GM18505 (cell line): ENCODE measurements around the gene ARHGAP21.

Experiments
- ATAC-seq: cut with Tn5 transposase; IDR thresholded peaks from one replicate; pipeline ENCODE4 v1.9.1; 2021; ENCODE audit not compliant: unreplicated experiment
- POLR2A ChIP-seq: IDR thresholded peaks from 4 replicates; pipeline ENCODE4 v1.6.1; 2011; ENCODE audit warnings: borderline replicate concordance; ENCODE audit not compliant: insufficient read depth, insufficient read length; ENCODE audit errors: extremely low read depth

Gene ARHGAP21

GRCh38 chr10:24715246-24715769 is 8.4 kb downstream of the ARHGAP21 start:
- no peak for TF ChIP-seq POLR2A
- ATAC-seq: no peak

- TF ChIP-seq POLR2A: no peak
These were observed 10.6 kb downstream of the ARHGAP21 start for GRCh38 chr10:24713086-24713485.

DNA sequence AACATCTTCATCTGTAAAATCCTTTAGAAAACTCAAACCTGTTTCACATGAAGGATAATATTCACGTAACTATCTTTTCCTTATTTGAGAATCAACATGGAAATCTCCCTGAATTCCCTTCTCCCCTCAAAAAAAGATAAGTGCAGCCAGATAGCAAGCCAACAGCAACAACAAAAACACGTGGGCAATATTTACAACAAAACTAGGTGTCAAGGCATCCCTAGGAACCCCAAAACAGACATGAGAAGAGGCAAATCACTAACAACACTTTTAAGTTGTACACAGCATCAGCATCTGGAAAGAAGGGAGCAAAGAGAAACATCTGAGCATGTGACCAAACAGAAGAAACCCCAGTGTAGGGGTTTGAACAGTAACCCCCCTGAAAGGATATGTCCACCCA is 12.2 kb downstream of the ARHGAP21 start:
- TF ChIP-seq POLR2A: no peak
- ATAC-seq: no peak

More at GRCh38 chr10:24713086-24713485, 10.6 kb downstream of the ARHGAP21 start:
- ATAC-seq: no peak

- no peak for TF ChIP-seq POLR2A
- ATAC-seq: no peak
These were observed 15.6 kb downstream of the ARHGAP21 start for GRCh38 chr10:24708081-24708480.

- ATAC-seq: no peak
- TF ChIP-seq POLR2A: no peak
These were observed 16.2 kb downstream of the ARHGAP21 start for GRCh38 chr10:24707445-24707844.

DNA sequence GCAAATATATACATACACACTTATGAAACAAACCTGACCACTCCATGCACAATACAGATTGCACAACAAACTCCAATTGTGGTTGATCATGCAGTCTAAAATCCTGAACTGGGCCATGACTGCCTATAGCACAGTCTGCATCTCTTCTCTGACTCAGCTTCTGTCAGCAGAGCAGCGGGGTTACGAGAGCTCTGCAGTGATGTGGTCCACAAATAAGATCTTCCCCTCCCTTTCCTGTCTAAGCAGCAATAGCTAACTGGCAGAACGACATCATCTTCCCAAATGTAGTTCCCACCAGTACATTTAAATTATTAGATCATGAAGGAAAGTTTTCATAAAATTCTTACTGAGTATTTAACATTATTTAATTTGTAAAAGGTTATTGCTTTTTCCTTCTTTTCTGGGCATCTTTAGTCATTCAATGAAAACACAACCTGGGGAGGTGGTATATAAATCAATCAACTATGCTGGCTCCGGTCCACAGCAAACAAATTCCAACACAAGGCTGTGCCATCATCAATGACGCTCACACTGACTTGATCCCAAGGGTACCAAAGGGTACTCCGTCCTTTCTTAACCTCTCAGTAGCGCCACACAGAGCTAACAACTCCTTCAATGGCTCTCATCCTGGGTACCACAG is 17.1 kb downstream of the ARHGAP21 start:
- no peak for TF ChIP-seq POLR2A
- ATAC-seq: peak; percentile 51

- ATAC-seq: no peak
- TF ChIP-seq POLR2A: no peak
These were observed 20.0 kb downstream of the ARHGAP21 start for GRCh38 chr10:24703700-24704099.

GRCh38 chr10:24701447-24701846 is 22.2 kb downstream of the ARHGAP21 start:
- TF ChIP-seq POLR2A: no peak
- peak; percentile 76 for ATAC-seq

GRCh38 chr10:24700948-24701347 is 22.7 kb downstream of the ARHGAP21 start:
- no peak for ATAC-seq
- no peak for TF ChIP-seq POLR2A

DNA sequence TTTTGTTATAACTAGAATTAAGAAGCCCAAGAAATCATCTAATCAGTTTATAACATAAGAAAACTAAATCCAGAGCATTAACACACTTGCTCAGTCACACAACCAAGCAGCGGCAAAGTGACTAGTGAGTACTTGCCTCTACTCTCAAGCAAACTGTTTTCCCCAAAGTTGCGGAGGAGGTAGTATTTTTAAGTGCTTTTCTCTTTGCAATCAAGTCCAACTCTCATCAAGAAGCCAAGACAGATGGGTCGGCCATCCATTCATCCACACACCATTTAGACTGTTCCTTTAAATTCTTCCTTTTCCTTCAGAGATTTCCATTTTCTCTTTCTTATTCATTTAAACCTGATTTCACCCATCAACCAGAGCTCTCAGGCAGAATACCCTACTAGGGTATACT is 25.4 kb downstream of the ARHGAP21 start:
- no peak for TF ChIP-seq POLR2A

DNA sequence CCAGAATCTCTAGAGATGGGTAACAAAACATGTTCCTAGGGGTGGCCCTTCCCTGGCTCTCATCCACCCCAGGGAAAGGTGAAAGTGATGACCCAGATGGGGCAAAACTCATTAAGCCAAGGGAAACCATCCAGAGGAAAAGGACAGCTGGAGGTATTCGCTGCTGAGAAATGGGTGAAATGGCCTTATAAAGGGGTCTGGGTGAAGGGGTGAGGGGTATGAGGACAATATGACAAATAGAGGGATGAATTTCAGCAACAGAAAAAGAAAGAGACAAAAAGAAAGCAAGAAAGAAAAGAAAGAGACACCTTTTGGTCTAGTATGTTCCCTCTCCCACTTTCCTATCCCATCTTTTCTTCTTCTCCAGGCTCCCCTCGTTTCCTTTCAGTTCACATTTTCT is 26.6 kb downstream of the ARHGAP21 start:
- no peak for ATAC-seq

More for the DNA sequence above, 25.4 kb downstream of the ARHGAP21 start:
- ATAC-seq: no peak

GRCh38 chr10:24695452-24695851 is 28.2 kb downstream of the ARHGAP21 start:
- ATAC-seq: no peak
- TF ChIP-seq POLR2A: no peak

More for the DNA sequence above, 26.6 kb downstream of the ARHGAP21 start:
- TF ChIP-seq POLR2A: no peak

GRCh38 chr10:24694086-24694485 is 29.6 kb downstream of the ARHGAP21 start:
- ATAC-seq: no peak
- no peak for TF ChIP-seq POLR2A

DNA sequence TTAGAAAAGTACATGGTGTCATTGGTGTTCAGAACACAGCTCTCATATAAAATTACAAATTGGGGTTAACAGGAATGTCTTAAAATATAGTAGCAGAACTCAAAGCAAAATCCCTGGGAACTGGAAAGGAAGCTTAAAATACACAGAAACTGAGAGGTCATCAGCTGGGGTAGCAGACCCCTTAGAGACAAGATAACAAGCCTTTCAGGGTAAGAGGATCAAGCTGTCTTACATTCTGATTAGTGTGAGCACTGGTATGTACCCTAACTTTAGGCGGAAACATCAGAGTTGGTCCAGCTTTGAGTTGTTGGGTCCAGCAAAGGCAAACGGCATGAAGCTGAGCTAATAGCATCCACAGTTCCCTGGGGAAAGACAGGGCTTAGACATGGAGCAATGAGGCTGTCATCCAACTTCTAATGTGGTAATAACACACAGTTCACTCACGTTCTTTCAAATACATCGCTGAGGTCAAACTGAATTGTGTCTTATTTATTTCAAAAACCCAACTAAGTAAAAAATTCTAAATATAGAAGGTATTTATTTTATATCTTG is 32.6 kb downstream of the ARHGAP21 start:
- TF ChIP-seq POLR2A: no peak
- ATAC-seq: no peak
